HG02943 (cell line): Measurements from ENCODE around the gene EXOC6B.

Source experiments
- ATAC-seq: cut with Tn5 transposase; IDR thresholded peaks from one replicate; pipeline ENCODE4 v1.9.1; 2021; ENCODE audit warnings: mild to moderate bottlenecking, low read depth, moderate library complexity; ENCODE audit not compliant: unreplicated experiment

Gene EXOC6B

DNA sequence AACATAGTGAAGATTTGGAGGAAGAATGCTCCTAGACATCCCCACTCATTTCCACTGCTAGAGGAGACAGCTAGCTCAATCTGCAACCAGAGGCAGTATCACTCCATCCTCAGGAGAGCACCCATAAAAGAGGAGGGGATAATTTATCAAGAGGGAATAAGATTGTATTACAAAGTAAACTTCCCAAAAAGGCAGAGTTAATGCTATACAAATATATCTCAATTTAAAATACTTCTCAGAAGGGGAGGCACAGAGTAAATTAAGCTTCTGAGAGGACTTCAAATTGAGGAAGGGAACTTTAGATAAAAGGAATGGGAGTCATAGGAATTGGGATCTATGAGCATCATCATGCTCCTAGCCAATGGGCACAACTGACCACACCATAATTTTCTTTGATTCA, 29.1 kb downstream of the EXOC6B start:
- ATAC-seq, result no peak

DNA sequence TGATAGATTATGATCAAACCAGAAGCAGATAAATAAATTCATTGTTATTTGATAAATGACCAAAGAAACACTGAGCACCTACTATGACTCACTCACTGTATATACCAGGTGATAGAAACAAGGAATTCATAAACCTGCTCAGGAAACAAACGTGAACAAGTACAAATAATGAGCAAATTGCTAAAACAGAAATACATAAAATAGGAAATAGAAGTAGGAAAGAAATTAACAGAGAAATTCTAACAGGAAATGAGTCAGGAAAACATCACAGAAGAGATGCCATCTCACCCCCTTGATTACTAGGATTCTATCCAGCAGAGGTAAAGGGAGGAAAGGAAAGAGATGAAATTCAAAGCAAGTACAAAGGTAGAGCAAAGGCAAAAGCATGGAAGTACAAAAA, 31.3 kb downstream of the EXOC6B start:
- no peak for ATAC-seq

DNA sequence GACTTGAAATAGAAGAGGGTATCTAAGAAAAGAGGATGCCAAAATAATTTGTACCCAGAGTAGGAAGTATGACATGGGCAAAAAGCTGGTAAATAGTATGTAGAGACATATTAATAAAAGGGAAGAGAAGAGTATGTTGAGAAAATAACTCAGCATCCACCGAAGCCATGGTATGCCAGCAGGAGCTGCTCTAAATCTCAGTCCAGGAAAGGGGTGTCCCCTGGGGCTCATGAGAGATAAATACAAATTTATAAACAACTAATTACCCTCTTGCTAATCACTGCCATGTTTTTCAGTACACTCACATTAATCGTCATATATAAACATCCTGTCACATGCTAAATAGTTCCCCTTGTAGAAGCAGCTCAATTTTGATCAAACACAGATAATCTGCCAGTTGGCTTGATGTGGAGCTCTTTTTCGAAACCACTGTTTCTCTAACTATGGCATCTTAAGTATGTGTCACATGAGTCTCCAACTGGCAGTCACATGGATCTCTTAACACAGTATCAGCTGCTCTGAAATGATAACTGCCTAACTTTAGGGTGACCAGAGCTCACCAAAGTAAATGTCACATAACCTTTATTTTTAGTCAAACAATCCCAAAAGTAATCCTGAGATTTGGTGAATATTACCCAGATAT, 31.9 kb downstream of the EXOC6B start:
- no peak for ATAC-seq

DNA sequence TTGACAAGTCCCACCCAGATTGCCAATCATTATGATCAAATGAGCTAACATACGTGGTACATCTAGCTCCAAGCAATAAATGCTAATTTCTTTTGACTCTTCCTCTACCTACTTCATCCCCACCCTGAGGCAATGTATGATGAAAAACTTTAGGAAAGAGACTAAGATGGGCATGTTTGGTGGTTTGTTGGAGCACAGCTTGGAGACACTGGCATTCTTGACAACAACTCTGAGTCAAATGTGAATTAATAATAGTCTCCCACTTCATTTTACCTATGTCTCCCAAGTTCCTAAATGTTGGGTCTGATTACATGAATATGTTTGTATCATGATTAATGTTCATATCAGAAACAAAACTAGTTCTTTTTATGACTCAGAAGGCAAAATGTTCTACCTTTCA, 36.6 kb downstream of the EXOC6B start:
- ATAC-seq, result no peak

DNA sequence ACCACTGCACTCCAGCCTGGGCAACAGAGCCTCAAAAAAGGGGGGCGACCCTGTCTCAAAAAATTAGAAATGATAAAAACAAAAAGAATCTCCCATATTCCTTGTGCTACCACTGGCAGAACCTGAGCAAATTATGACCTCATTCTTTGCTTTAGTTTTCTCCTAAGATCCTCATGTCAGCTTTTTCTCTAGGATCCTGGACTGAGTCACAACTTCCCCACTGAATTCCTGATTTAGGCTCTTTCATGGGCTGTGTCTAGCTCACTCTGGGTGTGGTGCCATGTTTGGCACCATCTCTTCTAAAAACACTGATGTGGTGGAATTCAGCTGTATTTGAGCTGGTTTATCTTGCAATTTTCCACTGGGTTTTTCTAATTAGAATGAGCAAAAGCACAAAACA, 37.1 kb downstream of the EXOC6B start:
- ATAC-seq, result no peak

DNA sequence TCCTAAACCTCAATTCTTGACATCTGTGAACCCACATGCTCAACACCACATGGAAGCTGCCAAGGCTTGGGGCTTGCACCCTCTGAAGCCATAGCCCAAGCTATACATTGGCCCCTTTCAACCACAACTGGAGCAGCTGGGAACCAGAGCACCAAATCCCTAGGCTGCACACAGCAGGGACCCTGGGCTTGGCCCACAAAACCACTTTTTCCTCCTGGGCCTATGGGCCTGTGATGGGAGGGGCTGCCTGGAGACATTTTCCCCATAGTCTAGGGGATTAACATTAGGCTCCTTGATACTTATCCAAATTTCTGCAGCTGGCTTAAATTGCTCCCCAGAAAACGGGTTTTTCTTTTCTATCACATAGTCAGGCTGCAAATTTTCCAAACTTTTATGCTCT, 40.3 kb downstream of the EXOC6B start:
- no peak for ATAC-seq

DNA sequence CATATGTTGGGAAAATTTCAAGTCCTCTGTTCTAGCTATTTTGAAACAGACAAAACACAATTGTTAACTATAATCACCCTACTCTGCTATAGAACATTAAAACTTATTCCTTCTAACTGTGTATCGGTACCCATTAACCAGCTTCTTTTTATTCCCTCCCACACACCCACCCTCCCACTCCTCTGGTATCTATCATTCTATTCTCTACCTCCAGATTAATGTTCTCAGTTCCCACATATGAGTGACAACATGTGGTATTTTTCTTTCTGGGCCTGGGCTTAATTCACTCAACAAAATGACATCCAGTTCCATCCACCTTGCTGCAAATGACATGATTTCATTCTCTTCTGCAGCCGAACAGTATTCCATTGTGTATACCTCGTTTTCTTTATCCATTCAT, 43.3 kb downstream of the EXOC6B start:
- ATAC-seq, result no peak

DNA sequence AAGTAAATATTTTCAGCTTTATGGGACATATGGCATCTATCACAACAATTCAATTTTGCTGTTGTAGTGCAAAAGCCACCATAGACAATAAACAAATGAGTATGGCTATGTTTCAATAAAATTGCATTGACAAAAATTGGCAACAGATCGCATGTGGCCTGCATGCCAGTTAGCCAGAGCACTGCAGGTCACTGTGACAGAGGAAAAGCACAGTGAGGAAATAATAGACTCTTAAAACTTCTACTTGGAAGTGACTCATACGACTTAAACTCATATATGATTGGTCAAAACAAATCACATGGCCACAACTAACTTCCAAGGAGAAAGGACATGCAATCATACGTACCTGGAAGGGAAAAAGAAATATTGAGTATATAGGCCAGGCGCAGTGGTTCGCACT, 44.4 kb downstream of the EXOC6B start:
- ATAC-seq, result no peak

DNA sequence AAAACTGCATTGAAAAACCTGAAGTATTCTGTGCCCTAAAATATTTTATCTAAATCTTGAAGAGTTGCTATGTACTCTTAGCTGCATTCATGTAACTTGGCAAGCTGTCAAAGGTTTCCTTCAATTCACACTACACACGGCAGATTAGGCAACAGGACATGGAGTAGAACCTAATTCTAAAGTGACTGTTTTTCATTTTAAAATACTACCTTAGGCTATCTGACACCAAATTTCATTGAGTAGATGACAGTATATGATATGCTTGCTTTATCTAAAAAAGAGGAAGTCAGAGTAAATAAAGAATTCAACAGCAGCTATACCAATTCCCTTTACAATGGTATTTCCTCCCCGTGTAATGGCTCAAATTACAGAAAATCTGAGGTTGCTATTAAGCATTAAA, 45.4 kb downstream of the EXOC6B start:
- ATAC-seq, result no peak

DNA sequence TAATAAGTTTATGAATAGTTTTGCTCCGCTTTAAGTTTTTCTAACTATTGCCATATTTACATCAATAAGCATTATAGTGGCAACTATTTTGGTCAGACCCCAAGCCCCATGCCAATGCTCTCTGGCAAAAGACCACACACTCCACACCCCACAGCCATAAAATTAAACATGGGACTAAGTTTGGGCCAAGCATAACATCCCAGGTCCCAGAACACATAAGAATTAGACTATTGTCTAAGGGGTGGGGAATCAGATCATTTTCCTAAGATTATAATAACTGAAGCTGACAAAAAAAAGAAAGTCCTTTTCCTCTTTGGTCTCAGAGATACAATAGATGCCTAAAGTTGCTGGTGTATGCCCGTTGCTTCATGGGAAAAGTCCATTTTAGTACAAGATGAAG, 46.3 kb downstream of the EXOC6B start:
- no peak for ATAC-seq

DNA sequence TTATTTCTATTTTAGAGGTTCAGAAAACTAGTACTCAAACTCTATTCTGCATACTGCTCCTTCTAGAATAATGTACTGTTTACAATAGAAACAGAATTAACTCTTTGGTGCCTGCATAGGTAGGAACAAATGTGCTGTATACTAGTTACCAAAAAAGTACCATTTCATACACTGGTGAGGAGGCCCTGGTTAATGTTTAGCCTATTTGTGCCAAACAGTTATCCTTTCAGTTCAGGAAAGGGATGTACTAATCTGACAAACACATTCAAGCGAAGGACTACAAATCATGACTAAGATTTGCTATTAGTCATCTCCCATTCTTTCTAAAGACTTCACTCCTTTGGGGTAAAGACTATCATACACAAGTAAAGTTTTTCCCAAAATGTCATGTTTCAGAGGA, 47.4 kb downstream of the EXOC6B start:
- no peak for ATAC-seq

DNA sequence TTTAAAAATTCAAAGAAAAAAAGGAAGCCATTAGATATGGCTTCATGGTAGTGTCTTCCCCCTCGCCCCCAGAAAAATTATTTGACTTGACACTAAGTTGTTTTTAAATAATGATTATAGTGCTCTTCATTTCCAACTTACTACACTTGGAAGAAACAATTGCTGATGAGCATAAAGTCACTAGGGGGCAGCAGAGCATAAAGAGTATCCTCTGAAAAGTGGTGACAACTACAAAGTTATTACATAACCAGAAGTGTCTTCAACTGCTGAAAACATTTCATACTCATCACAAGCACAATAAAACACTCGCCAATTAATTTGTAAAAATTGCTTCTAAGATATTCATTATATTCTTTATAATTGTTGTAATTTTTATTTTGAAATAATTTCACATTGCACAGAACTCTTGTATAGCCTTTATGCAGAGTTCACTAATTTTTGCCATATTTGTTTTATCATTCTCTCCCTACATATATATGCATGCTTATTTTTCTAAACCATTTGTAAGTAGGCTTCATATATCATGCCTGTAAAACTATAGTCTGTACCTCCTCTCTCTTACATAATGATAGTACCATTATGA, 54.9 kb downstream of the EXOC6B start:
- ATAC-seq, result no peak

DNA sequence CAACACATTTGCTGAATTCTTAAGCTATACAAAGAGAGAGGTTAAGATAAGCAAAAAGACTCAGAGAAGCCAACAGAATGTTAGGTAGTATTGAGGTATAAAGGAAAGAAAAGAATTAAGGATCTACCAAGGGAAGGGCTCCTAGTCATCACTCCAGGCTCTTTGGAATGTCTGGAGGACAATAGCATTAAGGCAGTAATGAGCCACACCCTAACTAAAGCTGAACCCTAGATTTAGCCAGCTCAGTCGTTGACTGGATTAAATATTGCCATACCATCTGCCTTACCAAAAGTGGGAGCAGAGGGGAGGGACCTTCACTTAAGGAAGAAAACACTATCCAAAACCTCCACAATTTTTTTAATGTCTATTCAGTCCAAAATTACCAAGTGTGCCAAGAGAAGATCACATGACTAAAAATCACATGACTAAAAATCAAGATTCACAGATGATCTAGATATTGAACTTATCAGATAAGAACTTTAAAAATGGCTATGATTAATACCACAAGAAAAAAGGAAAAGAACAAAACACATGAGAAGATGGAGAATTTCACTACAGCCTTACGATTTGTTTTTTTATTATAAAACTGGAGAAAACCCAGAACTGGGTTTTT, 59.7 kb downstream of the EXOC6B start:
- ATAC-seq, result no peak

DNA sequence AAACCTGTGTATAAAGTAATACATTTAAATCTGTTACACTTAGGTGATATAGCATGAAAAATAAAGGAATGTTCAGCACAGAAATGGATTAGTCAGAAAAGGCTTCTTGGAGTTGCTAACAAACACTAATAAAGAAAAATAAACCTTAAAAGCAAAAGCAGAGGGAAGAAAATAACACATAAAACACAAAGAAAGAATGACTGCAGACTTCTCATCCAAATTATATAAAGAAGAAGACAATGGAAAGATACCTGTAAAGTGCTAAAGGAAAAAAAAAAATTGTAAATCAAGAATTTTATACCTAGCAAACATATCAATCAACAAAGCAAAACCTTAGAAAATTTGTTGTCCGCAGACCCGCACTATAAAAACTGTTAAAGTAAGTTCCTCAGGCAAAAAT, 63.6 kb downstream of the EXOC6B start:
- ATAC-seq, result no peak

DNA sequence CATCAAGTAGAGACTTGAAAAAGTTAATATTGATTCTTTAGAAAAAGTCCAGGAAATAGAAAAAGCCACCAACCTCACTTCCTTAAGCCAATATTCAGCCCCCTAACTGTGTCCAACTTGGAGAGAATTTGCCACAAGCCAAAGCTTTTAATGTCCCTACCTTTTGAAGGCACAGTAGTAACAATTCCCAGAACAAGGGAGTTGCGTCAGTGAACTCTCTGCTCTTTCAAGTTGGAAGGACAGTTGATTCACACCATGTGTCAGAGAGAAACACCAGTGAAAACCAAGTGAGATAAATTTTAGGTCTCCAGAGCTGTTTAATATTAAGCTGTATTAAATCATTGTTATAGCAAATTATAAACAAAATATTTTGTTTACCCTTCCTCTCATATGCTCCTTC, 66.1 kb downstream of the EXOC6B start:
- ATAC-seq, result no peak

DNA sequence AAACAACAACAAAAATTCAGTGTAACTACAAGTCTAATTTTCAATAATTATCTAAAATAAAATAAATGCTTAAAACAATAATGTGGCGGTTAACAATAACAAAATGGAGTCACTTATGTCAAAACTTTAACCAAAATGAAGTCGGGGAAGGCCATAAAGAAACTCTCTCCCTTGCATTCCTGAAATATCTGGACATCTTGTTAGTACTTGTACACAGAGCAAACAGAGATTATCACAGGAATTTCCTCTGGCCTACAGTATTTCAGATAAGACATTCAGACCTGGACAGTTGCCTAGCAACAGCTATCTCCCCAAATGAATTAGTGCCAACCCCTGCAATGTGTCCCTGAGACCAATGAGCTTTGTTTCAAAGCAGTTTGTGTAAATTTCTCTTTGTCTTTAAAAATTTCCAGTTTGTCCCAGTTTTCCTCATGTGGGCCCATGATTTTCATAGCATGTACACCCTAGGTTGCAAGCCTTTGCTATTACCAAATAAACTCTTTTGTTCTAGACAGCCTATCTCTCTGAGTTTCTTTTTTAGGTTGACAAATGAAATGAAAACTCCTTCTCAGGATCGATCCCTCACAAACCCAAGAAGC, 68.6 kb downstream of the EXOC6B start:
- ATAC-seq, result no peak

DNA sequence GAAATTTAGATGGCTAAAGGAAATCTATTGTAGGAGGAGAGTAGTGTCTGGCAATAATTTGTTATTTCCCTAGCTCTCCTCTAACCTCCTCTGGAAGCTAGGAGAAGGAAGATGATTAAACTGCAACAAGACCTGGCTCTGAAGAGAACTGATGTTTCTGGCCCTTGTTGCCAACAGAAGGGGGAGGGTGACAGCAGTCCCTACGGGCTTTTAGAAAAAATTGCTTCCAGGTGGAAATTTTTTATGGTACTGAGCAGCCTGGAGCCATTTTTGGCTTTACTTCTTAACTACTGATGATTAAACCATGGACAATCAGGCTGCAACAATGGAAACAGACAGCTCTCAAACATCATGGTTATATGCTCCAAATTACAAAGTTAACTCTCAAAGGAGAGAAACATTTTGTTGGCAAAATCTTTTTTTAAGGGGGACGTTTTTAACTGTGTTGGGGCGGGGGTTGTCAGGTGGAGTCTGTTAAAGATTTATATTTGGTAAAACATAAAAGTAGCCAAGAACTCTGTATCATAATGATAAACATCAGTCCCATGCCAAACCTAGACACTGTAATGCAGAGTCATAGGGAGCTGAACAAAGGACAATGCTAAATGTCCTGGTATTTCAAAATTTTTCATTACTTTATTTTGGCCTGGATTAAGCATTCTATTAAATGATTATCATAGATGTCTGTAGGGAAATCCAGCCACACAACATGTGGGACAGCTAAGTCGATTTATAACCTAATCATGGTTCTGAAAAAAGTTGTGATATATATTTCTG, 70.0 kb downstream of the EXOC6B start:
- no peak for ATAC-seq

DNA sequence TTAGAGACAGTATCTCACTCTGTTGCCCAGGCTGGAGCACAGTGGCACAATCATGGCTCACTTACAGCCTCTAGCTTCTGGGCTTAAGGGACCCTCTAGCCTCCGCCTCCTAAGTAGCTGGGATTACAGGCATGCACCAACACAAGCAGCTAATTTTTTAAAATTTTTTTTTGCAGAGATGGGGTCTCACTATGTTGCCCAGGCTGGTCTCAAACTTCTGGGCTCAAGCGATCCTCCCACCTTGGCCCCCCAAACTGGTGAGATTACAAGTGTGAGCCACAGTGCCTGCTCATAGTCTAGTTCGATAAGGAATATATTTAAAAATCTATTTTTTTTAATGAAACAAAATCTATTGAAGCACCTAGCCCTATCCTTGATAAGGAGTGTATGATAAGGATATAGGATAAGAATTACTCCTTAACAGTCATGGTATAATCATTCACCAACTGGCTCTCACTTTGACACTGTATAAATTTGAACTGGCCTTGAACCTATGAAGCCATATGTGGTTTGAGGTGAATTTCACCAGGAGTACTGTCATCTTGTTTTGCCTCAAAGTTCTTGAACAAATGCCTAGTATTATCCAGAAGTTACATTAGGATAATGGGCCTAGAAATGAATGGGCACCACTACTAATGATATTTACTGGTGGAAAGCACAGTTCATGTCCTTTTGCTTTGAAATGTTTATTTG, 71.1 kb downstream of the EXOC6B start:
- no peak for ATAC-seq

DNA sequence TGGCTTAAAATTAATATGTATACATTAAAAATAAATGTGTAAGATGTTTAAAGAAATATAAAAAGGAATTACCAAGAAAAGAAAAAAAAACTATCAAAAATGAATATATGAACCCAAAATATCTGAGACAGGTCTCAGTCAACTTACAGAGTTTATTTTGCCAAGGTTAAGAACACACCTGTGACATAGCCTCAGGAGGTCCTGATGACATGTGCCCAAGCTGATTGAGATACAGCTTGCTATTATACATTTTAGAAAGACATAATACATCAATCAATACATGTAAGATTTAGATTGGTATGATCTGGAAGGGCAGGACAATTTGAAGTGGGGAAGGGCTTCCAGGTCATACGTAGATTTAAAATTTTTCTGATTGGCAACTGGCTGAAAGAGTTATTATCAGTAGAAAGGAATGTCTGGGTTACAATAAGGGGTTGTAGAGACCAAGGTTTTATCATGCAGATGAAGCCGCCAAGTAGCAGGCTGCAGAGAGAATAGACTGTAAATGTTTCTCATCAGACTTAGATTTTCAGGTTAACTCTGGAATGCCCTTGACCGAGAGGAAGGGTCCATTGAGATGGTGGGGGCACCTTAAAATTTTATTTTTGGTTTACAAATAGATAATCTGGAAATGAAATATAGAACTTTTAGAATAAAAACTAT, 74.7 kb downstream of the EXOC6B start:
- no peak for ATAC-seq

DNA sequence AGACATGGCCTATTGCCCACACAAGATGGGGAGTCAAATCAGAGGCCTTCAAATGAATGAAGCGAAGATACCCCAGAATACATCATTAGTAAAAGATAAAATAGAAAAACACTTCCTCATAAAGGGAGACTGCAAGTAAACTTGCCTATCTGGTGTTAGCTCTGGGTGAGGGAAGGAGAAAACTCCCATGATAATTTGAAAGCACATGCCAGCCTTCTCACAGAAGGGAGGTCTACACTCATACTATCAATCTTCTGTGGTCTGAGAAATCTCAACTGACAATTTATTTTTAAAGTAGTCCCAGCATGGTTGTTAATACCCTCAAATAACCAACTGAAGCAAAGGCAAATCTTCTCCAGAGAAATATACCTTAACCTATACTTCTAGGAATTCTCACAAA, 75.4 kb downstream of the EXOC6B start:
- ATAC-seq, result no peak
